HG02852 (cell line): ENCODE measurements around the gene DDX54.

ENCODE experiments used
- ATAC-seq: cut with Tn5 transposase; IDR thresholded peaks from one replicate; pipeline ENCODE4 v1.9.1; 2021; ENCODE audit warnings: mild to moderate bottlenecking, moderate library complexity; ENCODE audit not compliant: unreplicated experiment

The DDX54 gene

GRCh38 chr12:113185180-113186032, at the start of gene DDX54, which contains the start of gene RITA1:
DDX54 (minus strand) TSS chr12:113185478; CDS start chr12:113185451, 27 bp downstream.
RITA1 (plus strand) TSS chr12:113185721; CDS start chr12:113186747, 1,026 bp downstream.
- ATAC-seq = peak; percentile 55

DNA sequence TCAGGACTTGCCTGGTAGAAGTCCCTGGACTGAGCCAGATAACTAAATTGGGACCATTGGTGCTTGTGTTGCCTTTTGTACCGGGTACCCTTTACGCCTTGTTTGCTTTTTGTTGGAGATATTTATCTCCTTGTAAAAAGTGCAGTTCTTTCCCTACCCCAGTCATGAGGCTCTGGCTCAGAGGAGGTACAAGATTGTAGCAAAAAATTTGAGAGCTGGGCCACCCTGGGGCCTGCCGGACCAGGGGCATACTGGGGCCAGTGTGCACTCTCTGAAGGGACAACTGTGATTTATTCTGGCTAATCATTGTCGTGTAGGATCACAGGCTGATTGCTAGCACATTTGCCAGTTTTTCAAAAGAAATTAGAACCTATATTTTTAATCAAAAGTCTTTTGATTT, 49.2 kb upstream of the DDX54 start:
- ATAC-seq = no peak

DNA sequence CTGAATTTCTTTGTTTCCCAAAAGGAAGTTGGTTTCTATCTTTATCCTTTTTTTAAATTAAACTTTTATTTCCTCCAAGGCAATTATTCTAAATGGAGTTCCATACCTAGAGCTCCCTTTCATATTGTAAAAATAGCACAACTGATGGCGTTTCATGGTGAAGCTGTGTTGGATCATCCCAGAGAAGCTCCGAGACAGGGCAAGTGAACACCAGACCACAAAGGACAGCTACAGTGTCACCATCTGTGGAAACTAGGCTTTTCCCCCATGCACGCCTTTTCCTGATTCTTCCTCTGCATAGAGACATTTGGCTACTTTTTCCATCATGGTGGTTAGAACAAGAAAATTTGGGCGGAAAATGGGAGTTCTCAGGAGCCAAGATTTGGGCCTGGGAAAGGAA, 48.7 kb upstream of the DDX54 start:
- no peak for ATAC-seq

- peak; percentile 63 for ATAC-seq
Observed at GRCh38 chr12:113232840-113233585, 47.7 kb upstream of the DDX54 start.

DNA sequence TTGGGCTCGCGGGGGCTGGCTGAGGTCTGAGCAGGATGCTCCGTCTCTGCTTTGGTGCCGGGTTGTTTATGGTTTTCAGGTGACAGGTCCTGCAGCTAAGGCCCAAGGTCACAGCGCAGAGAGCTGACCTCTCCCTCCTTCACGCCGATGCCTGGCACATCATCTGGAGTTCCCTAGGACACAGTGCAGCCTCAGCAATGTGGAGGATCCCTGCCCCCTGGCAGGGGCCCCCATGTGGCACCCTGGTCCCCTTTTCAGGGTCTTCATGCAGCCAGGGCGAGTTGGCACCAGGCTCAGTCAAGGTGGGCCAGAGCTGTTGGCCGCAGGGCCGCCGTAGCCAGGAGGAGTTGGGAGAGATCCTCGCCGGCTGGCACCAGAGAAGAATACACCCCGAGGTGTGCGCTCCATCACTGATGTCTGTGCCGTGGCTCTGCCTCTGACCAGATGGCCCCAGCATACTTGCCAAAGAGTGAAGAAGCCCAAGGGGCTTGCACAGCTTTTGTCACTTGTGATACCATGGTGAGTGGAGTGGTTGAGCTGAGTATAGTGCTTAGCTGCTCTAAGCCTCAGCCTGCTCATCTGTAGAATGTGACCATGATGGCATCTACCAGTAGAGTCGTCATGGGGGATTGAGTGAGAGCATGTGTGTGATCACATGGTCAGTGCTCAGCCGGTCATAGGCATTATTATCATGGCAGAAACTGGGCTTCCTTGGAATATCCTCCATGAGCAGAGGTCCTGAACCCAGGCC, 47.0 kb upstream of the DDX54 start:
- no peak for ATAC-seq

DNA sequence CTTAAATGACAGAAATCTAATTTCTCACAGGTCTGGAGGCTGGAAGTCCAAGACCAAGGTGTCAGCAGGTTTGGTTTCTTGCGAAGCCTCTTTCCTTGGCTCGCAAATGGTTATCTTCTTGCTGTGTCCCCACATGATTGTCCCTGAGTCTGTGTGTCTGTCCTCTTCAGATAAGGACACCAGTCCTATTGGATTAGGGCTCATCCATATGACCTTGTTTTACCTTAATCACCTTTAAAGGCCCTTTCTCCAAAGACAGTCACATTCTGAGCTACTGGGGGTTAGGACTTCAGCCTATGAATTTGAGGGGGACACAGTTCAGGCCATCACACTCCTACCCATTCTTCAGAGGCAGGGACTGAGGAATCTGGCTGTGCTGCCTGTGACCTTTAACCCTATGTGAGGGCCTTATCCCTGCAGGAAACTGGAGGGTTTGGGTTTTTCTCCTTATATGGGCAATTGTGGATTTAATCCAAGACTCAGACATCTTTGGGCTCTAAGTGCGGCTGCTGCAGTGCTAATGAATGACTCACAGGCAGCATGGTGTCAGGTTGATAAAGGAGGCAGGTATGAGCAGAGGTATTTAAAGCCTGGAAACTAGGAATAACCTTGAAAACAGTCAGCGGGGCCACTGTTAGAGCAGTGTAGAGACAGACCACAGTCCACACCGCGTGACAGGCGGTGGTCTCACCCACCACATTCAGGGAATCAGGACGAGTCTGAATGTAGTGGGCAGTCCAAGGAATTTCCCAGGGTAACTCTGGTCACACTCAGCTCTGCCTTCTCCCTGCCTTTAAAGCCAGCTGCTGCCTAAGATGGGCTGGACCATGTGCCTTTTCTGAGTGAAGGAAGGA, 46.2 kb upstream of the DDX54 start:
- ATAC-seq = no peak

DNA sequence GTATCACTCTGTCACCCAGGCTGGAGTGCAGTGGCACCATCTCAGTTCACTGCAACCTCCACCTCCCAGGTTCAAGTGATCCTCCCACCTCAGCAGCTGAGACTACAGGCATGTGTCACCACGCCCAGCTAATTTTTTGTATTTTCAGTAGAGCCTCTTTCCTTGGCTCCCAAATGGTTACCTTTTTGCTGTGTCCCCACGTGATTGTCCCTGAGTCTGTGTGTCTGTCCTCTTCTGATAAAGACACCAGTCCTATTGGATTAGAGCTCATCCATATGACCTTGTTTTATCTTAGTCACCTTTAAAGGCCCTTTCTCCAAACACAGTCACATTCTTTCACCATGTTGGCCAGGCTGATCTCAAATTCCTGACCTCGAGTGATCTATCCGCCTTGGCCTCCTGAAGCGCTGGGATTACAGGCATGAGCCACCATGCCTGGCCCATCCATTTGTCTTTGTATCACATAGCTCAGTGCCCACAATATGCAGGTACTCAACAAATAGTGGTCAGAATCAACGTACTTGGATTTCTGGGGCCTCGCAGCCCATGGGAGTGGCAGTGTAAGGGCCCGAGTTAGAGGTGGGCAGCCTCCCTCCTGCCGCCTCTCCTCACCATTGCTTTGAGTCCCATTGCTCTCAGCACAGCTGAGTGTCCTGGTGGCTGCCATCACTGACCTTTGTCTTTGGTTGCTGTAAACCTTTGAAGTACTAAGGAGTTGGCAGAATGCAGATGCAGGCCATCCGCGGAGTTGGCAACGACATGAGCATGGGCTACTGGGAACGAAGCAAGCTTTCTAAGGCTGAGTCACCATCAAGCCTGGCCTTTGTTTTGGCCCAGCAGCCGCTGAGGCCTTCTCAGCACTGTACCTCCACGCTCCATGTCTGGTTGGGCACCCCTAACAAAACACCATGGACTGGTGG, 45.3 kb upstream of the DDX54 start:
- ATAC-seq = peak; percentile 2

- ATAC-seq = no peak
Observed at GRCh38 chr12:113228394-113229028, 43.2 kb upstream of the DDX54 start.

DNA sequence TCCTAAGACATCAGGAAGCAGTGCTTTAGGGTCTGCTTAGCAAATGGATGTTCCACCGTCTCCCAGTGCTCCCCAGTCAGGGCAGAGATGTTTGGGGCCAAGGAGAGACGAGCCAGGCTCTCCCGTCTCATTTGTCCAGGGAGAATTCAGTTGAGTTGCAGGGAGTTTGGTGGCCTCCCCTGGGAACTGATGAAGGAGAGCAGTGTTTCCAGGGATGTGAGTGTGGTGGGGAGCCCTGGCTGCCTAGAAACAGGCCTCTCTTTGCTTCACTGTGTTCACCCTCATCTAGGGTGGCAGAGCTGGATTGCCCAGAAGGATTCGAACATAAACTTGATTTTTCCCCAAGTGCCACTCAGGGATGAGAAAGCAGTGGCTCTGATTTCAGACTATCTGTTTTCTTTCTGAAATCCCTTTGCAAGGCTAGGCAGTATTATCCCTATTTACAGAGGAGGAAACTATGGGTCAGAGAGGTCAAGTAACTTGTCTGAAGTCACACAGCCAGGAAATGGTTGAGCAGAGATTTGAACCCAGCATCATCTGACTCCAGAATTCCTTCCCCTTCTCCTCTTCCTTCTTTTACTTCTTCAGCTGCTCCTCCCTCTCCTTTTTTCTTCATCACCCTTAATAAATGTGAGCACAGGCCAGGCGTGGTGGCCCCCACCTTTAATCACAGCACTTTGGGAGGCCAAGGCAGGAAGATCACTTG, 42.6 kb upstream of the DDX54 start:
- no peak for ATAC-seq

DNA sequence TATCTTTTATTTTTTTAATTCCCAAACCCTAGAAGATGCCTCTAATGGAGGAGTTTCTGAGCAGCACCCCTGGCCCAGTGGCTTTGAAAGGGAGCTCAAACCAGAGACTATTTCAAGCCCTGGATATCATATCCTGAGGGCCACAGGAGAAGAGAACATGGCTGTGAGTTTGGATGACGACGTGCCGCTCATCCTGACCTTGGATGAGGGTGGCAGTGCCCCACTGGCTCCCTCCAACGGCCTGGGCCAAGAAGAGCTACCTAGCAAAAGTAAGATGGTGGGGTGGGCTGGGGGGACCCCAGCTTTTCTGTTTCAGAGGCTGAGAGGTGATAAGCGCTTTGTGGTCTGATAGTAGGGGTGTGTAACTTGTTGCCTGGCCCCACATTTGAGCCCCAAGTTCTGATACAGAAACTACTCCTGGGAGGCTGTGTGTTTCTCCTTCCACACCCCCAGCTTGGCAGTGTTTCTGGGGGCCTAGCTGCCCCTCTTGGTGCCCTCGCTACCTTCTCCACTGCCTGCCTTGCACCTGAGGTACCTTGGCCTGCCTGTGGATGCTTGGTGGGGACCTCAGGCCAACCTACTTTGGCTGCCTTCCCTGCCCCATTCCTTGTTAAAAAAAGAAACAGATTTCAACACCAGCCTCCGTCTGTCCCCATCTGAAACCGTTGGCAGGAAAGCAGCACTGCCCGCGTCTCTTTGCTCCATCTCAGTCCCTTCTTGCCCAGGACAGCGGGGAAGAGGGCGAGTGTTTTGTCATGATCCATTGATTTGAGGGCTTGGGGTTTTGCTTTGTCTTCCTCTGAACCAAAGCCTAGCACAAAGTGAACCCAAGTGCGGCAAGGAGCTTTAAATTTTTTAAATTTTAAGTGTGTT, 41.7 kb upstream of the DDX54 start:
- no peak for ATAC-seq

- ATAC-seq = no peak
Observed at GRCh38 chr12:113224955-113225354, 39.7 kb upstream of the DDX54 start.

DNA sequence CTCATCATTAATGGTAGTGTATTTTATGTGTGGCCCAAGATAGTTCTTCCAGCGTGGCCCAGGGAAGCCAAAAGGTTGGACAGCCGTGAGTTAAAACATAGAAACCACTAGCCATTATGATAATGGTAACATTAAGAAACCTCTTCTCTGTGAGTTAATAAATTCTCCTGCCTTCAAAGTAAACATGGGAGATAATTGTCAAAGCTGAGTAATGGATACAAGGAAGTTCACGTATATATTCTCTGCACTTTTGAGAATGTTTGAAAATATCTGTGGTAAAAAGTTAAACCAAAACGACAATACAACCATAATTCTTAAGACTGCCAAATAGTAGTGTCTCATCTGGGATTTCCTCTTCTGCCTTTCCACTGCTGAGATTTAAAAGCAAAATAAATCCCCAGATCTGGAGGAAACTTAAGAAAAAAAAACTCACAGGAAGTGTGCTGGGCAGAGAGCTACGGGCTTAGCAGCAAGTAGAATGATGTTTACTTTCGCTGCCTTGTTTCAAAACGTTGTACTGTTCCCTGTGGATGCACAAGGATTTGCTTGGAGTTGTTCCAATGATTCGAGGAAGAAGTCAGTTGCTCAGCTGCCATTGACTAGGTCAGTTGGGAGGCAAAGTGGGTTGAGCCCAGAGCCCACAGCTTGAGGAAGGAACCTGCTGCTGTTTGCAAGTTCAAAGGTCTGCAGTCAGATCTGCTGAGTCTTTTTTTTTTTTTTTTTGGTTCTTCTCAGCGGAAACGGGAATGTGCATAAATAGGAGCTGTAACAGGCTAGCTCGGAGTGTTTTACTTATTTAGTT, 37.7 kb upstream of the DDX54 start:
- ATAC-seq = no peak

DNA sequence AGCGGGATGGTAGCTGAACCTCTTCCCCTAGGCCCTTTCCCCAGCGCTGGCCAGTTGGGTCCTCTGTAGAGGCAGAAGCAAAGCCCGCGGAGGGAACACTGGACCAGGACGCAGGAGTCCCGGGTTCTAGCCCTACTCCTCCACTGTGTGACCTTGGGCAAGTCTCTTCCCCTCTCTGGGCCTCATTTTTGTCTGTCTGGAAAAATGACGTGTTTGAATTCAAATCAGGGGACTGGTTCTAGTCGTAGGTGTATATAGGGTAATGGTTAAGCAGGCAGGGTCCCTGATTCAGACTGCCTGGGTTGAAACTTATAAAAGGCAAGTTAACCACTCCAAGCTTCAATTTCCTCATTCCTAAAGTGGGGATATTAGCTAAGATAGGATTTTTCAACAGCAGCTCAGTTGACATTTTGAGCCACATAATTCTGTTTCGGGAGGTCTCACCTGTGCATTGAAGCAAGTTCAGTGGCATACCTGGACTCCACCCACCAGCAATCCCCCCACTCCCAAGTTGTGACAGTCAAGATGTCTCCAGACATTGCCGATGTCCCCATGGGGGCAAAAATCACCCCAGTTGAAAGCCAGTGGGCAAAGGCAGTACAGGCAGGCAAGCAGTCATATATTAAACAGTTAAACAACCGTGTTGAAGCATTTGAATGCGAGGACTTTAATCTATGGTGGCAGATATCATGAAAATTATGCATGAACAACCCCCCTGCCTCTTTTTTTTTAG, 36.9 kb upstream of the DDX54 start:
- ATAC-seq = no peak

DNA sequence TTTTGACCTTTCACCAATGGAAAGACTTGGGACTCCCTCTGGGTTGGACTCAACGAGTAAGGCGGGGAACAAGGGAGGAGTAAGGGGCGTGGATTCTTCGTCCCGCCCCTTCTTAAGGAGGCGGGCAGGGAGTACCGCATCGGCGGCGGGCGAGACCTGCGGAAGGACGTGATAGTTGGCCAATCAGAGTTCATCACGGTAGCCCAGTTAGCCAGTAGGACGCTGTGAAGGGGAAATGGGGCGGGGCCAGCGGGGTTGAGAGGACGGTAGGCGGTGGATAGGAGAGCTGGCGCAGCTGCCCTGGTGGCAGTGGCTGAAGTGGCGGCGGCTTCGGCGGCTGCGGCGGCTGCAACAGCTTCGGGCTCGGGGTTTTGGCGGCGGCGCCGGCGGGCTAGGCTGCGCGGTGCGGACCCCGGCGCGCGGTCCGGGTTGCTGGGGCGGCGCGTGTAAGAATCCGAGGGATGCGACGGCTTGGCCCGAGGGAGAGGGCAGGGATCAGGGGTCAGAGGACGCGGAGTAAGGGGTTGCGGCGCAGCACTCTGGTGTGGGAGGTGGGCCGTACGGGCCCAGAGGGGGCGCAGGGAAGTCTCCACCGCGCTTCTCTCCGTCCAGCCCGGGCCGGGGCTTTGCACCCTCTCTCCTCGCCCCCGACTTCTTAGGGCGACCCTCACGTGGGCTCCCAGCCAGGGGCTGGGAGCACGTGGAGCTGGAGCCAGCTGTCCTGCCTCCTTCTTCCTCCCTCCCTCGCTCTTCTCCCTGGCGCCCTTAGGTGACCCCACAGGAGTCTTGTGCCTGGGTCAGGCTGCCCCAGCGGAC, 36.1 kb upstream of the DDX54 start, which contains the start of gene TPCN1:
TSS of gene TPCN1 (plus strand) at position 284 of the 816 bp plus-strand sequence. CDS start 5,389 bp downstream, outside the sequence.
- ATAC-seq = peak; percentile 86
